BE2C (cell line): Measurements from ENCODE around the gene SEMA3G.

Experiments
- DNase-seq: peaks from one replicate; pipeline ENCODE4 v3.0.0-alpha.2; 2020
- H3K27me3 ChIP-seq: fragments of 250-450 bp; sonication (Bioruptor Pico); 2 replicates; pipeline ENCODE4 v1.5.1; 2020; ENCODE audit warnings: mild to moderate bottlenecking
- H3K36me3 ChIP-seq: fragments of 250-450 bp; sonication (Bioruptor Pico); 2 replicates; pipeline ENCODE4 v1.5.1; 2020; ENCODE audit warnings: mild to moderate bottlenecking
- H3K4me1 ChIP-seq: fragments of 250-450 bp; sonication (Bioruptor Pico); 2 replicates; pipeline ENCODE4 v1.5.1; 2020
- H3K4me3 ChIP-seq: 2 replicates; pipeline ENCODE4 v1.5.1; 2011; ENCODE audit warnings: low read depth, low read length
- H3K9me3 ChIP-seq: fragments of 250-450 bp; sonication (Bioruptor Pico); 2 replicates; pipeline ENCODE4 v1.5.1; 2020
- CTCF ChIP-seq: IDR thresholded peaks from 2 replicates; pipeline ENCODE4 v1.5.1; 2012; ENCODE audit warnings: mild to moderate bottlenecking, low read depth, low read length

Gene SEMA3G

DNA sequence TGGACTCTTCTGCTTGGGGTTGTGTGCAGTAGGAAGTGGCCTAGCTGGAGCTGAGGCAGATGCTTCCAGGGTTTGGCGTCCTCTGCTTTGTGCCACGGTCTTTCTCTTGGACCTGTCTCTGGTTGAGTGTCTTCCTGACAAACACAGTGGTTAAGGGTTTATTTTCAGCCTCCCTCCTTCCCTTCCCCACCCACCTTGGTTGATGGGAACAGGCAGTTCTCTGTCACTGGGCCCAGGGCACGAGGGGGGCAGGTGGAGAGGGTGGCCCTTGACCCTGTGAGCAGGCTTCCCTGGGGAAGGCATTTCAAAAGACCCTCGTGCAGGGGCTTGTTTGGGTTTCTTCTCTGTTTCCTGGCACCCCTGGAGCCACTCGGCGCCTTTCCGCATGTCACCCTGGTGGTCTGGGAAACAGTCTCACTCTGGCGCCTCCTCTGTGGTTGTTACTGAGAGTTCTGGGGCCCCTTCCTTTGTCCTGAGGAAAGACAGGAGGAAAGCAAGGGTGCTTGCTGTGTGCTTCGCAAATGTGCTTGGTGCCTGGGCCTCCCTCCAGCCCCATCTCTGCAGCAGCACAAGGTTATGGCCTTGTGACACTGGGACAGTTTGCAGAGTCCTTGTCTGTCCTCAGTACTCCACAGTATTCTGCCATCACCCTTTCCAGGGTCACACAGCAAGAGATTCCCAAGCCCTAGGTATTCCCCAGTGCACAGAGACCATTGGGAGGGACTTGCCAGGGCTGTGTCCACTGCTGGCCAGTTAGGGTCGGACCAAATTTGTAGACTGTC lies 40.0 kb upstream of the SEMA3G start:
- DNase-seq, result no peak
- no peaks in the 10 kb centered on the region for H3K27me3 ChIP-seq
- no peaks in the 10 kb centered on the region for H3K9me3 ChIP-seq
- peaks cover 18% of the 10 kb centered on the region for H3K36me3 ChIP-seq
- TF ChIP-seq CTCF, result no peak
- H3K4me1 ChIP-seq, result peaks cover 9% of the 10 kb centered on the region
- H3K4me3 ChIP-seq, result no peak overlapping the region

DNA sequence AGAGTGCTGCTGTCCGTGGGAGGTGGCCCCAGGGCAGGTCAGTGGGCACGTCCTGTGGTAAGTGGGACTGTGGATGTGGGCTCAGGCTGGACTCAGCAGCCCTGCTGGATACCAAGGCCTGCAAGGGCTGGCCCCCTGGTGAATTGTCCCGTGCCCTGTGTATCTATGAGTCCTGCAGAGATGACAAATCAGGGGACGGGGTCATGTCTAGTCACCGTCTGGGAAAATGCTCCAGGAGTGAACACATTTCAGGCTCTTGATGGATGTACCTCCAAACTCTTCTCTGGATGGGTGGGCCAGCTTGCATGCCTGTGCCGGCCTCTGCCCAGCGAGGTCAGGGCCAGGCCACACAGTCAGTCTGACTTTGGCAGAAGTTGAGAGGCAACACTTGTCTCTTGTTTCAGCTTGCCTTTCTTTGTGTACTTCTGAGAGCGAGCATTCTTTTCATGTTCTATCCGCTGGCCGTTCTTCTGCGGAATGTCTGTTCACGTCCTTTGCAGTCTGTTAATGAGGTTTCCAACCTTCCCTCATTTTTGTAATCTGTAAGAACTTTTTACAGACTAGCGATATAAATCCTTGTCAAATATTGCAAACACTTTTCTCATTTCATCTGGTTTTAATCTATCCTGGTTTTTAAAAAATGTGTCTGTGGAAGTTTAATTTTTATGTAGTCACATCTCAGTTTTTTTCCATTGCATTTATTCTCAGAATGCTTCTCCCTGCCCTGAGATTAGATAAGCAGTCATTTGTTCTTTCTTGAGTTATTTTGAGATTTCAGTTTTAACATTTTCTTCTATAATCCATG lies 38.9 kb upstream of the SEMA3G start:
- H3K4me3 ChIP-seq, result no peak overlapping the region
- H3K36me3 ChIP-seq, result peaks cover 22% of the 10 kb centered on the region
- no peak for TF ChIP-seq CTCF
- no peaks in the 10 kb centered on the region for H3K9me3 ChIP-seq
- peaks cover 9% of the 10 kb centered on the region for H3K4me1 ChIP-seq
- no peaks in the 10 kb centered on the region for H3K27me3 ChIP-seq
- DNase-seq, result no peak

- Histone ChIP-seq H3K36me3 (peaks cover 21% of the 10 kb centered on the region), H3K4me1 (peaks cover 9% of the 10 kb centered on the region), H3K4me3 (no peak overlapping the region), H3K27me3 (no peaks in the 10 kb centered on the region), H3K9me3 (no peaks in the 10 kb centered on the region)
- DNase-seq, result no peak
- TF ChIP-seq CTCF, result no peak
Measured at GRCh38 chr3:52483081-52483480, 38.2 kb upstream of the SEMA3G start.

DNA sequence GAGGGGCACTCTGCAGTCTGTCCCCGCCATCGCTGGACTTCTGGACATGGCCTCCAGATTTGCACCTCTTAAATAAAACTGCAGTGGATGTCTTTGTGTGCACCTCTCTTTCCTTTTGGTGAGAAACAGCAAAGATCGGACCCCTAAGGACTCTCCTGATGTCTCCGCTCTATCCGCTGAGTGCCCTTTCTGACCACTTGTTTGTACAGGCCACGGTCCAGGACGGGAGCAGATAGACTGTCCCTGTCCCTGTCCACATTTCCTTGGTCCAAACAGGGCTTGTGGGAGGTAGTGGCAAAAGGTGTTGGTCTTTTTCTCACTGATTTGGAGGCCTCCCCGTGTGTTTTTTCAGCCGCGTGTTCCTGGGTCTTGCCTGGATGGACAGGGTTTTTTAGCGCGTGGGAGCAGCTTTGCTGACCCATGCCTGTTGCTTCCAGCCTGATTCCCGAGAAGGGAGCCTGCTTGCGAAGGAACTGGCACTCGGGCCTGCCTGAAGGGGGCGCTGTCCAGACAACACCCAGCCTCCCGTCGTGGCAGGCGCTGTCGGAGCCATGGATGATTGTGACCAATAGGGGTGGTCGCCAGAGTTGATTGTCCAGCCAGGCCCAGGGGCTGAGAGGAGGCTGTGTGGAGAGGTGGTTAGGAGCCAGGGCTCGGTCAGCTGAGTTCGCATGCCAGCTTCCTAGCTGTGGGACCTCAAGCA lies 37.1 kb upstream of the SEMA3G start:
- Histone ChIP-seq H3K36me3 (peaks cover 25% of the 10 kb centered on the region), H3K9me3 (no peaks in the 10 kb centered on the region), H3K4me1 (peaks cover 9% of the 10 kb centered on the region), H3K4me3 (no peak overlapping the region), H3K27me3 (no peaks in the 10 kb centered on the region)
- TF ChIP-seq CTCF, result peak; percentile 31; the same call in 1 of the 2 replicates
- peak; percentile 30 for DNase-seq

DNA sequence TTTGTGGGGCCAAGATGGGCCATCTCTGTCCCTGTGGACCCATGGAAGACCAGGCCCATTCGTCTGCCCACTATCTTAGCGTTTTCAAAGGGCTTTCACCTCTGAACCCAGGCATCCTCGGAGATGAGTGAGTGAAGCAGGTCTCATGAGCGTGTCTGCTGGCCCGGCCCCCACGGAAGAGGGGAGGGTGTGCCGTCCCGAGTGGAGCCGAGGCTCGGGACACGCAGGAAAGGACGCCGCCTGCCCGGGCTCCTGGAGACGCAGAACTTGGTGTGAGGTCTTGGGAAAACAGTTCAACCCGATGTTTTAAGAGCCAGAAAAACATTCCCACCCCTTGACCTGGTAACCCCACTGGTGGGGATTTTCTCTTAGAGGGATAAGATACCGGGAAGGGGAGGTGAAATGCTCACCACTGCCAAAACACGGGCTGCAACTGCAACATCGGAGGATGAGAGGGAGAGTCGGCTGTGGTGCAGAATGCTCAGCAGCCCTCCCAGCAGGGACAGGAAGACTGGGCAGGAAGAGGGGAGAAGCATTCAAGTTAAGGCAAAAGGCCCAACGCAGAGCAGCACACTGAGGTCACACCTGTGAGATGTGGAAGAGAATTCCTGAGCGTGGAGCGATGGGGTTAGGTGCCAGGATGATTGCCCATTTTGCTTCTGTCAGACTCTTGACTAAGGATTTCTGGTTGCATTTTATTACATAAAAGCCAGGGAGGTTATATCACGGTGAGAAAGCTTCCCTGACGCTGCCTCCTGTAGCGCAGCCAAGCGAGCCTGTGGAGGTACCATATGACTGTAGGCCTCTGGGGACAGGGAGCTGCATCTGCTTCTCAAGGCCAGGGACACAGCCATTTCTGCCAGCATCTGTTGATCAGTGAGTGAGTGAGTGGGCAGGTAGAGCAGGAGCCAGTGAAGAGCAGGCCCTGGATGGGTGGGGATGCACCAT lies 36.1 kb upstream of the SEMA3G start:
- no peaks in the 10 kb centered on the region for H3K27me3 ChIP-seq
- H3K36me3 ChIP-seq, result peaks cover 32% of the 10 kb centered on the region
- H3K4me1 ChIP-seq, result peaks cover 9% of the 10 kb centered on the region
- peak; percentile 70 for DNase-seq
- no peak for TF ChIP-seq CTCF
- H3K4me3 ChIP-seq, result no peak overlapping the region
- H3K9me3 ChIP-seq, result no peaks in the 10 kb centered on the region
